ENCODE data around the gene SLC38A10. TPM values are rescaled to one million over a fixed set of nuclear protein-coding genes. Genes with fewer than 3 reads are reported as not detected.

SLC38A10 gene
- total and polyA plus RNA-seq, 4 experiments from 2014 or later = 49.0 to 113 (median 90.7) TPM

DNA sequence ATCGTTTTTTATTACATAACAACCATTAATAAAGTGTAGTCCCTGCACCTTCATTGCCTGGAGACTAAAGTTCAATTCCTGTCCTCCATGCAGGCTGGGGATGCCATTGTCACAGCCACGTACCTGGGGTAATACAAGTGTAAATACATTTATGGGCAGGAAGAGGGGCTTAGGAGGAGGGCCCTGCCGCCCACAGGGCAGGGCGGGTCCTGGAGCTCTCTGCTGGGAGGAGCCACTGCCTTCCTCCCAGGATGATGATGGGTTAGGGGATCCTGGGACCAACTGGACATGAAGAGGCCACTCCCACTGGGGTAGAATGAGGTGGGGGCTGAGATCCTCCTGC lies 44.1 kb upstream of the SLC38A10 start:
- intact Hi-C loops (cut with micrococcal nuclease) = no loop called here
- Mint-ChIP-seq H3K4me3 (peak overlapping the region in 1 of 8 donors; percentile 4), H3K27ac (peak overlapping the region in 1 of 7 donors; percentile 58), H3K4me1 (peaks cover 0 to 13% (median 8%) of the 10 kb centered on the region in 4 donors), H3K27me3 (peaks cover 26 to 29% of the 10 kb centered on the region in 2 donors), H3K36me3 (no peaks in the 10 kb centered on the region), H3K9me3 (peaks cover 0 to 6% (median 0%) of the 10 kb centered on the region in 8 donors)
- ChIA-PET CTCF (ENCODE audit: partially characterized antibody) (no interaction called here), POLR2A (ENCODE audit: partially characterized antibody) (no interaction called here)
- no peak for DNase-seq
- Histone ChIP-seq H3K27me3 (ENCODE audit: insufficient read depth, low read length) (peaks cover 45% of the 10 kb centered on the region), H3K36me3 (ENCODE audit: insufficient read depth, low read length) (no peaks in the 10 kb centered on the region), H3K4me3 (ENCODE audit: low read length in 2 of 2) (no peak overlapping the region), H3K4me1 (ENCODE audit: insufficient read depth, low read length) (peaks cover 13% of the 10 kb centered on the region), H3K27ac (ENCODE audit: low read depth, low read length) (no peak overlapping the region), H3K9me3 (ENCODE audit: control insufficient read depth in 1 of 2, low read length in 2 of 2) (no peaks in the 10 kb centered on the region)

DNA sequence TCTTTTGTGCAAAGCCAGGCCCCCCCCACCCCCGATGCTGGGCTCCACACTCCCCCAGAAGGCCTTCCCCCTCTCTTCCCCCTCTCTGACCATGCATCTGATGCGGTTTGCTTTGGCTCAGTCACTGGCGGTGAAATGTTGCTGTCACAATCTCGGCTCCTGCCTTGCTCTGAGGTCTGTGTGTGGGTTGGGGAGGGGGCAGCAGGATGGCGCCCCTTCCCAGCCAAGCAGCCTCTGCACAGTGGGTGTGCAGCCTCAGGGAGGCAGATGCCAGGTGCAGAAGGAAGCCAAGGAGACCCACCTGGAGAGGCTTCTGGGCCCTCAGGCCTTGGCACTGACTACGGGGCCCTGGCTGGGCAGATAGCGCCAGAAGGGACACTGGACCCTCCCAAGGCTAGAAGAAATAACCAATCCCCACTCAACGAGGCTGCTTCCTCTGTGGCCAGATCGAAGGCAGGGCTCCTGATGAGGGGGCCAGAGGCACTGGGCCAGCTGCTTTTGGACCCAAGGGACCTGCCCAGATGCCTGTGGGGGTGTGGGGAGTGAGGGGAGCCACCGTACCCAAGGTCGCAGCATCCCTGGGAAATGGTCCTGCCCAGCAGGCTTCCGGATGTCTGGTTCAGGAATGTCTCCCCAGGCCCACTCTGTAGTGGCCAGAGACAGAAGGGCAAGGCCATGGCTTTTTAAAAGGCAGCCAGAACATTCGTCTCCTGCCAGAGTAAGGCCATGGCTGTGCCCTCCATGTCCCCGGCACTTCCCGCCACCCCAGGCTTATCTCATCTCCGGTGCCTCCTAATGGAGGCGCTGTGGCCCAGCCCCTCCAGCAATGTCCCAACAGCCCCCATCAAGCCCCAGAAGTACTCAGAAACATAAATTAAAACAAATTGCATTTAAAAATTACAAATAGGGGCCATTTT lies 43.4 kb upstream of the SLC38A10 start:
- no peaks in the 10 kb centered on the region for H3K36me3 ChIP-seq (ENCODE audit: insufficient read depth, low read length)
- Mint-ChIP-seq H3K36me3 (no peaks in the 10 kb centered on the region), H3K9me3 (peaks cover 0 to 6% (median 0%) of the 10 kb centered on the region in 8 donors), H3K4me3 (no peak overlapping the region), H3K4me1 (peaks cover 0 to 7% (median 3%) of the 10 kb centered on the region in 4 donors), H3K27ac (peak overlapping the region in 1 of 7 donors; percentile 58), H3K27me3 (peaks cover 23 to 27% of the 10 kb centered on the region in 2 donors)
- peaks cover 7% of the 10 kb centered on the region for H3K4me1 ChIP-seq (ENCODE audit: insufficient read depth, low read length)
- no peak overlapping the region for H3K27ac ChIP-seq (ENCODE audit: low read depth, low read length)
- H3K4me3 ChIP-seq (ENCODE audit: low read length in 2 of 2) = no peak overlapping the region
- no peaks in the 10 kb centered on the region for H3K9me3 ChIP-seq (ENCODE audit: control insufficient read depth in 1 of 2, low read length in 2 of 2)
- H3K27me3 ChIP-seq (ENCODE audit: insufficient read depth, low read length) = peaks cover 39% of the 10 kb centered on the region
- ChIA-PET POLR2A (ENCODE audit: partially characterized antibody) (no interaction called here), CTCF (ENCODE audit: partially characterized antibody) (no interaction called here)
- intact Hi-C loops (cut with micrococcal nuclease) = no loop called here
- no peak for DNase-seq

DNA sequence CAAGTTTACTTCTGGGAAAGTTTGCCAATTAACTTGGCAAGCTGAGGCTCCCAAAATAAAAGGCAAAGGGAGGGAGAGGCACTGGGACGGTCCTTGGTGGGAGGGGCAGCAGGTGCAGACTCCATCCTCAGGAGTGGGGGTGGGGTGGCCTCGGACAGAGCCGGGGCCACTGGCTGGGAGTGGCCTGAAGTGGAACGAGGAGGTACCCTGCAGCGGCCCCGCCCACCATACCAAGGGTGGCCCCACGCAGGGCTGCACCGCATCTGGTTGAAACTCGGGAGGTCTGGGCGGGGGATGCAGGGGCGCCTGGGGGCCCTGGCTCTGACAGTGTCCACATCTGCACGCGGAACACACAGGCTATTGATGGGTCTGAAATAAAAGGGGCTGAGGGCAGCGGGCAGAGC lies 42.4 kb upstream of the SLC38A10 start:
- no peak overlapping the region for H3K4me3 ChIP-seq (ENCODE audit: low read length in 2 of 2)
- H3K9me3 ChIP-seq (ENCODE audit: control insufficient read depth in 1 of 2, low read length in 2 of 2) = no peaks in the 10 kb centered on the region
- no peak for DNase-seq
- H3K27ac ChIP-seq (ENCODE audit: low read depth, low read length) = no peak overlapping the region
- intact Hi-C loops (cut with micrococcal nuclease) = no loop called here
- peaks cover 28% of the 10 kb centered on the region for H3K27me3 ChIP-seq (ENCODE audit: insufficient read depth, low read length)
- no peaks in the 10 kb centered on the region for H3K36me3 ChIP-seq (ENCODE audit: insufficient read depth, low read length)
- Mint-ChIP-seq H3K9me3 (peaks cover 0 to 1% (median 0%) of the 10 kb centered on the region in 8 donors), H3K27ac (no peak overlapping the region), H3K36me3 (no peaks in the 10 kb centered on the region), H3K27me3 (peaks cover 22 to 26% of the 10 kb centered on the region in 2 donors), H3K4me1 (peaks cover 0 to 4% (median 2%) of the 10 kb centered on the region in 4 donors), H3K4me3 (no peak overlapping the region)
- CTCF ChIA-PET (ENCODE audit: partially characterized antibody) = no interaction called here
- POLR2A ChIA-PET (ENCODE audit: partially characterized antibody) = no interaction called here
- H3K4me1 ChIP-seq (ENCODE audit: insufficient read depth, low read length) = no peaks in the 10 kb centered on the region

DNA sequence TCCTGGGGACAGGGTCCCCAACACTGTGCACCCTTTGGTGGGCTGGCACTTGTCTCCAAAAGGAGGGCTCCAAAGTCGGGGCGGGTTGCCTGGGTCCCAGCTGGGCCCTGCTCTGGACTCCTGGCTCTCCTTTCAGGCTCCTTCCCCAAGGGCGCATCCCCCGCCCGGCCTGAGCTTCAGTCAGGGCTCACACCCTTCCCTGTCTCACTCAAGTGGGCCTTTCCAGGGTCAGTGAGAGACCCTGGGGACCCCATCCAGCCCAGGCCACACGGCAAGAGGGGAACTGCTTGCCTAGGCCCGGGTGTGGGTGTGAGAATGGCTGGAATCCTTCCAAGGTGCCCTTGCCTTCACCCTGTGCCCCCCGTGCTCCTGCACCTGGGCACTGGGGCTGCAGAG lies 41.8 kb upstream of the SLC38A10 start:
- DNase-seq = no peak
- Histone ChIP-seq H3K27ac (ENCODE audit: low read depth, low read length) (no peak overlapping the region), H3K4me1 (ENCODE audit: insufficient read depth, low read length) (no peaks in the 10 kb centered on the region), H3K27me3 (ENCODE audit: insufficient read depth, low read length) (peaks cover 22% of the 10 kb centered on the region), H3K9me3 (ENCODE audit: control insufficient read depth in 1 of 2, low read length in 2 of 2) (no peaks in the 10 kb centered on the region), H3K4me3 (ENCODE audit: low read length in 2 of 2) (no peak overlapping the region), H3K36me3 (ENCODE audit: insufficient read depth, low read length) (no peaks in the 10 kb centered on the region)
- ChIA-PET POLR2A (ENCODE audit: partially characterized antibody) (no interaction called here), CTCF (ENCODE audit: partially characterized antibody) (no interaction called here)
- Mint-ChIP-seq H3K36me3 (no peaks in the 10 kb centered on the region), H3K9me3 (no peaks in the 10 kb centered on the region), H3K4me3 (no peak overlapping the region), H3K27me3 (peaks cover 21 to 24% of the 10 kb centered on the region in 2 donors), H3K4me1 (peaks cover 0 to 3% (median 0%) of the 10 kb centered on the region in 4 donors), H3K27ac (no peak overlapping the region)
- intact Hi-C loops (cut with micrococcal nuclease) = no loop called here

DNA sequence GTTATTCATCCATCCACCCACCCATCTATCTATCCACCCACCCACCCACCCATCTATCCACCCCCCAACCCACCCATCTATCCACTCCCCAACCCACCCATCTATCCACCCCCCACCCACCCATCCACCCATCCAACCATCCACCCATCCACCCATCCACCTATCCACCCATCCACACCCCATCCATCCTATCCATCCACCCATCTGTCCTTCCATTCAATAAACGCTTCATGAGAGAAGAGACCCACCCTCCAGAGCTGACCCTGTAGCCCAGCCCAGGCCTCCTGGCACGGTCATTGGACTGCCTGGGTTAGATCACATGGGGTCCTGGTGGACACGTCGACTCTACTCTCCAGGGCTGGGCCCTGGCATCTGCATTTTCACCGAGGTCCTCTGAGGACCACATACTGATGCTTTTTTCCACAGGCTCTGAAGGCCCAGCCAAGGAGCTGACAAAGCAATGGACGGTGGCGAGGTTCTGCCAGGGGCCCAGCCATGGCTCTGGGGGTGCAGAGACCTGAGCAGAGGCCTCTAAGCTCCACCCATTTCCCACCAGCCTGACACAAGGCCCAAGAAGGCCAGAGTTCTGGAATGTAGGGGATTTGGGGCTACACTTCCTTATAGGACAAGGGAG lies 41.3 kb upstream of the SLC38A10 start:
- Mint-ChIP-seq H3K27ac (no peak overlapping the region), H3K27me3 (peaks cover 23 to 24% of the 10 kb centered on the region in 2 donors), H3K9me3 (no peaks in the 10 kb centered on the region), H3K4me3 (no peak overlapping the region), H3K4me1 (peaks cover 0 to 3% (median 0%) of the 10 kb centered on the region in 4 donors), H3K36me3 (no peaks in the 10 kb centered on the region)
- no peak overlapping the region for H3K27ac ChIP-seq (ENCODE audit: low read depth, low read length)
- no peak overlapping the region for H3K4me3 ChIP-seq (ENCODE audit: low read length in 2 of 2)
- H3K9me3 ChIP-seq (ENCODE audit: control insufficient read depth in 1 of 2, low read length in 2 of 2) = no peaks in the 10 kb centered on the region
- intact Hi-C loops (cut with micrococcal nuclease) = no loop called here
- ChIA-PET CTCF (ENCODE audit: partially characterized antibody) (no interaction called here), POLR2A (ENCODE audit: partially characterized antibody) (no interaction called here)
- no peaks in the 10 kb centered on the region for H3K36me3 ChIP-seq (ENCODE audit: insufficient read depth, low read length)
- no peaks in the 10 kb centered on the region for H3K4me1 ChIP-seq (ENCODE audit: insufficient read depth, low read length)
- DNase-seq = no peak
- peaks cover 20% of the 10 kb centered on the region for H3K27me3 ChIP-seq (ENCODE audit: insufficient read depth, low read length)

DNA sequence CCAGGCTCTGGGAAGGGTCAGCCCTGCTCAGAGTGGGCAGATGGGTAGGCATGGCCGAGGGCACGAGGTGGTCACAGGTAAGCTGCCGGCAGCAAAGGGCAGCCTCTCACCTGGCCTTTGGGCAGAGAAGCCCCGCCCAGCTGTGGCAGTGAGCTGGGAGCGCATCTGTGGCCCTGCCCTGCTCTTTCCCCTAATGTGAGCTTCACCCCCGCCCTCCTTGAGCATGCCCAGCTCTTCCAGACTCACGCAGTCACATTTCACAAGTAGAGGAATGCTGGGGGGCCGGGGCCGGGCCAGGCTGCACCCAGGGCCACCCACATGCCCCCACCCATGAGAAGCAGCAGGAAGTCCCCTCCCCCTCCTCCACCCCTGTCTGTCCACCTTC lies 40.7 kb upstream of the SLC38A10 start:
- no peak overlapping the region for H3K27ac Mint-ChIP-seq
- no peaks in the 10 kb centered on the region for H3K9me3 Mint-ChIP-seq
- no peak overlapping the region for H3K4me3 ChIP-seq (ENCODE audit: low read length in 2 of 2)
- intact Hi-C loops (cut with micrococcal nuclease) = no loop called here
- ChIA-PET CTCF (ENCODE audit: partially characterized antibody) (no interaction called here), POLR2A (ENCODE audit: partially characterized antibody) (no interaction called here)
- H3K4me1 ChIP-seq (ENCODE audit: insufficient read depth, low read length) = no peaks in the 10 kb centered on the region
- peaks cover 15% of the 10 kb centered on the region for H3K27me3 ChIP-seq (ENCODE audit: insufficient read depth, low read length)
- H3K9me3 ChIP-seq (ENCODE audit: control insufficient read depth in 1 of 2, low read length in 2 of 2) = no peaks in the 10 kb centered on the region
- DNase-seq = no peak
- H3K36me3 ChIP-seq (ENCODE audit: insufficient read depth, low read length) = no peaks in the 10 kb centered on the region
- H3K27me3 Mint-ChIP-seq = peaks cover 23 to 24% of the 10 kb centered on the region in 2 donors
- H3K27ac ChIP-seq (ENCODE audit: low read depth, low read length) = no peak overlapping the region
- H3K36me3 Mint-ChIP-seq = no peaks in the 10 kb centered on the region
- H3K4me3 Mint-ChIP-seq = no peak overlapping the region
- H3K4me1 Mint-ChIP-seq = peaks cover 0 to 3% (median 0%) of the 10 kb centered on the region in 4 donors

DNA sequence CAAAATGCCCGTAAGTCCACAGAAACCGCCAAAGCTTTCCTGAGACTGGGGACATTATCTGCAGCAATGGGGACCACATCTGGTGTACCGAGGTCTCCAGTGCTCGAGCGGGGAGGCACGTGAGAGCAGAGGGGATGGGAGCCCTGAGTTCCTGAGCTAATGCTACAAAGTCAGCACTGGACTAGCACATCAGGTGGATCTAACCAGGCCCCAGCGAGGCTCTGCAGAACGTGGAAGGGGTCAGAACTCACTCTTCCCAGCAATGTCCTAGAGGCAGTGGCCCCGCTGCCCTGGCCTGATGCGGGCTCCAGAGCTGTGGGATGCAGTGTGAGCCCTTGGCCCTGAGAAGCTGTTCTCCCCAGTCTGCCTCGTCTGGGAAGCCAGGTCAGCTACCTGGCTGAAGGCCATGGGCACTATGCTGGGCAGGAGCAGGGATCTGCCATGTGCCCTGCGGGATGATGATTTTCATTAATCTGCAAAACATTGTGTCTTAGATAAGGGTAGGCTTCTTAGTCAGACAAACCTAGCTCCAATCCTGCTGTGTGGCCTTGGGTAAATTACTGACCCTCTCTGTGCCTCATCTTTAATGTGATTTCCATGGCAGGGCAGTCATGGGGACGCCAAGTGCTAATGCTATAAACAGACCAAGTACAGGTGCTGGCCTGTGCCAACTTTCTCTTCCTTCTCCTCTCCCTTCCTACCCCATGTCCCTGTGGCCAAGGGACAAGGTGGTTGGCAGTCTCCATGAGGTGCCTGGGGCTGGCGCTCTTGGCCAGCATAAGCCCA lies 40.1 kb upstream of the SLC38A10 start:
- no peaks in the 10 kb centered on the region for H3K9me3 Mint-ChIP-seq
- peaks cover 0 to 3% (median 0%) of the 10 kb centered on the region in 4 donors for H3K4me1 Mint-ChIP-seq
- no peak overlapping the region for H3K4me3 Mint-ChIP-seq
- peaks cover 21 to 24% of the 10 kb centered on the region in 2 donors for H3K27me3 Mint-ChIP-seq
- no peaks in the 10 kb centered on the region for H3K4me1 ChIP-seq (ENCODE audit: insufficient read depth, low read length)
- no peaks in the 10 kb centered on the region for H3K36me3 ChIP-seq (ENCODE audit: insufficient read depth, low read length)
- no peaks in the 10 kb centered on the region for H3K9me3 ChIP-seq (ENCODE audit: control insufficient read depth in 1 of 2, low read length in 2 of 2)
- ChIA-PET POLR2A (ENCODE audit: partially characterized antibody) (no interaction called here), CTCF (ENCODE audit: partially characterized antibody) (no interaction called here)
- DNase-seq = no peak
- H3K27me3 ChIP-seq (ENCODE audit: insufficient read depth, low read length) = peaks cover 11% of the 10 kb centered on the region
- no peak overlapping the region for H3K27ac Mint-ChIP-seq
- H3K4me3 ChIP-seq (ENCODE audit: low read length in 2 of 2) = no peak overlapping the region
- H3K36me3 Mint-ChIP-seq = no peaks in the 10 kb centered on the region
- intact Hi-C loops (cut with micrococcal nuclease) = no loop called here
- no peak overlapping the region for H3K27ac ChIP-seq (ENCODE audit: low read depth, low read length)
